H9 (cell line): ENCODE results near the gene RAB30. TPM values are rescaled to one million over a fixed set of nuclear protein-coding genes. Genes with fewer than 3 reads are reported as not detected.

Experiments
- DNase-seq: peaks from one replicate; pipeline ENCODE4 v3.0.0-alpha.2; 2017
- H2AFZ ChIP-seq: one replicate; pipeline ENCODE4 v1.6.1; 2013; ENCODE audit warnings: mild to moderate bottlenecking, low read length, control low read depth, moderate library complexity
- H2AK5ac ChIP-seq: 2 replicates; pipeline ENCODE4 v1.6.1; 2013; ENCODE audit warnings: low read length, control low read depth, mixed read lengths; ENCODE audit not compliant: insufficient read length
- H2BK120ac ChIP-seq: one replicate; pipeline ENCODE4 v1.6.1; 2013; ENCODE audit warnings: low read depth, mild to moderate bottlenecking, low read length, control low read depth, inconsistent platforms; ENCODE audit not compliant: poor library complexity, severe bottlenecking
- H2BK12ac ChIP-seq: 2 replicates; pipeline ENCODE4 v1.6.1; 2013; ENCODE audit warnings: low read length, control low read depth, mixed read lengths, low read depth; ENCODE audit not compliant: insufficient read length
- H2BK15ac ChIP-seq: 2 replicates; pipeline ENCODE4 v1.6.1; 2013; ENCODE audit warnings: low read depth, low read length, control low read depth
- H2BK20ac ChIP-seq: one replicate; pipeline ENCODE4 v1.6.1; 2013; ENCODE audit warnings: low read depth, mild to moderate bottlenecking, low read length, control low read depth, inconsistent platforms; ENCODE audit not compliant: poor library complexity, severe bottlenecking
- H2BK5ac ChIP-seq: 2 replicates; pipeline ENCODE4 v1.6.1; 2013; ENCODE audit warnings: low read length, control low read depth, mixed read lengths; ENCODE audit not compliant: insufficient read length
- H3K14ac ChIP-seq: 2 replicates; pipeline ENCODE4 v1.6.1; 2013; ENCODE audit warnings: low read length, control low read depth; ENCODE audit not compliant: insufficient read depth
- H3K18ac ChIP-seq: 2 replicates; pipeline ENCODE4 v1.6.1; 2013; ENCODE audit warnings: low read depth, mild to moderate bottlenecking, mixed read lengths, low read length, control low read depth; ENCODE audit not compliant: insufficient read length
- H3K23ac ChIP-seq: 2 replicates; pipeline ENCODE4 v1.6.1; 2013; ENCODE audit warnings: low read length, control low read depth, mixed read lengths, low read depth; ENCODE audit not compliant: insufficient read length
- H3K23me2 ChIP-seq: 2 replicates; pipeline ENCODE4 v1.6.1; 2013; ENCODE audit warnings: low read depth, mild to moderate bottlenecking, mixed read lengths, low read length, control low read depth; ENCODE audit not compliant: insufficient read length, poor library complexity, severe bottlenecking
- H3K27ac ChIP-seq: 2 replicates; pipeline ENCODE4 v1.5.1; 2013; ENCODE audit warnings: low read length, control low read depth, mixed read lengths, low read depth; ENCODE audit not compliant: insufficient read length
- H3K27me3 ChIP-seq: 2 replicates; pipeline ENCODE4 v1.6.1; 2013; ENCODE audit warnings: low read length, control low read depth, inconsistent platforms; ENCODE audit not compliant: insufficient read depth
- H3K4ac ChIP-seq: 2 replicates; pipeline ENCODE4 v1.6.1; 2013; ENCODE audit warnings: low read depth, mild to moderate bottlenecking, control low read depth, inconsistent platforms, low read length, moderate library complexity
- H3K4me1 ChIP-seq: 2 replicates; pipeline ENCODE4 v1.6.1; 2013; ENCODE audit warnings: low read length, control low read depth, inconsistent platforms; ENCODE audit not compliant: insufficient read depth
- H3K4me2 ChIP-seq: 2 replicates; pipeline ENCODE4 v1.6.1; 2013; ENCODE audit warnings: low read length, control low read depth, mixed read lengths; ENCODE audit not compliant: insufficient read length, insufficient read depth
- H3K56ac ChIP-seq: 2 replicates; pipeline ENCODE4 v1.6.1; 2013; ENCODE audit warnings: low read depth, mild to moderate bottlenecking, mixed read lengths, low read length, control low read depth; ENCODE audit not compliant: insufficient read length
- H3K79me1 ChIP-seq: 2 replicates; pipeline ENCODE4 v1.6.1; 2013; ENCODE audit warnings: low read depth, mild to moderate bottlenecking, moderate library complexity, low read length, control low read depth, inconsistent platforms; ENCODE audit not compliant: insufficient read depth, poor library complexity, severe bottlenecking
- H3K79me2 ChIP-seq: 2 replicates; pipeline ENCODE4 v1.6.1; 2013; ENCODE audit warnings: low read length, control low read depth, inconsistent platforms; ENCODE audit not compliant: insufficient read depth
- H3K9ac ChIP-seq: 2 replicates; pipeline ENCODE4 v1.6.1; 2013; ENCODE audit warnings: low read length, control low read depth, mixed read lengths; ENCODE audit not compliant: insufficient read length; ENCODE audit errors: extremely low read depth
- H3K9me3 ChIP-seq: one replicate; pipeline ENCODE4 v1.6.1; 2013; ENCODE audit warnings: low read depth, low read length, inconsistent platforms; ENCODE audit not compliant: control insufficient read depth
- H3T11ph ChIP-seq: one replicate; pipeline ENCODE4 v1.6.1; 2013; ENCODE audit warnings: mild to moderate bottlenecking, low read length, control low read depth, inconsistent platforms
- H4K20me1 ChIP-seq: one replicate; pipeline ENCODE4 v1.6.1; 2013; ENCODE audit not compliant: control insufficient read depth, insufficient read length, insufficient read depth
- H4K5ac ChIP-seq: 2 replicates; pipeline ENCODE4 v1.6.1; 2013; ENCODE audit warnings: low read depth, mild to moderate bottlenecking, mixed read lengths, low read length, control low read depth; ENCODE audit not compliant: insufficient read length
- H4K8ac ChIP-seq: replicated peaks from 2 replicates; pipeline ENCODE4 v1.6.1; 2013; ENCODE audit warnings: low read length, control low read depth, mixed read lengths, low read depth; ENCODE audit not compliant: insufficient read length
- H4K91ac ChIP-seq: 2 replicates; pipeline ENCODE4 v1.6.1; 2013; ENCODE audit warnings: low read depth, mild to moderate bottlenecking, moderate library complexity, mixed read lengths, low read length, control low read depth; ENCODE audit not compliant: insufficient read length
- H3K27ac Mint-ChIP-seq, 3 experiments: 2 replicates in 2 of 3; 3 replicates in 1 of 3; pipeline ENCODE4 v1.8.0; 2020 to 2021; ENCODE audit warnings: mixed read lengths in 3 of 3, mild to moderate bottlenecking in 1 of 3, moderate library complexity in 1 of 3
- H3K27me3 Mint-ChIP-seq: 2 replicates; pipeline ENCODE4 v1.8.0; 2021; ENCODE audit warnings: low read depth, mild to moderate bottlenecking, moderate library complexity, mixed read lengths
- H3K36me3 Mint-ChIP-seq, 3 experiments: 2 replicates in 2 of 3; 3 replicates in 1 of 3; pipeline ENCODE4 v1.8.0; 2020 to 2021; ENCODE audit warnings: low read depth in 3 of 3, mixed read lengths in 3 of 3; ENCODE audit not compliant: insufficient read depth in 1 of 3
- H3K4me1 Mint-ChIP-seq, 2 experiments: 2 replicates each; pipeline ENCODE4 v1.8.0; 2020; ENCODE audit warnings: mixed read lengths in 2 of 2
- H3K4me3 Mint-ChIP-seq, 2 experiments: 2 replicates in 1 of 2; 3 replicates in 1 of 2; pipeline ENCODE4 v1.8.0; 2020 to 2021; ENCODE audit warnings: mild to moderate bottlenecking in 2 of 2, mixed read lengths in 2 of 2, moderate library complexity in 1 of 2
- H3K9me3 Mint-ChIP-seq, 2 experiments: 2 replicates in 1 of 2; 3 replicates in 1 of 2; pipeline ENCODE4 v1.8.0; 2020; ENCODE audit warnings: mild to moderate bottlenecking in 2 of 2, mixed read lengths in 2 of 2, moderate library complexity in 1 of 2
- CTCF ChIP-seq: fragments of 200-600 bp; sonication (generic); conservative IDR thresholded peaks from 3 replicates; pipeline ENCODE4 v1.8.0; 2021; ENCODE audit warnings: antibody characterized with exemption, mild to moderate bottlenecking
- WGBS: extraction: QIAGEN DNeasy Blood & Tissue Kit; methylation state at CpG from one replicate; pipeline ENCODE4 v1.1.7; 2013; ENCODE audit warnings: missing lambda C conversion rate, low lambda C conversion rate, mixed read lengths; ENCODE audit not compliant: insufficient read length; ENCODE audit errors: extremely low coverage; 5-methylcytosine and 5-hydroxymethylcytosine counted together
- total RNA-seq: library from RNA; stranded (reverse); gene quantifications from 2 replicates; pipeline ENCODE4 v1.2.1, GENCODE V29; 2021

RAB30 gene
- total RNA-seq, 1 experiment from 2014 or later, result 4.8 TPM

DNA sequence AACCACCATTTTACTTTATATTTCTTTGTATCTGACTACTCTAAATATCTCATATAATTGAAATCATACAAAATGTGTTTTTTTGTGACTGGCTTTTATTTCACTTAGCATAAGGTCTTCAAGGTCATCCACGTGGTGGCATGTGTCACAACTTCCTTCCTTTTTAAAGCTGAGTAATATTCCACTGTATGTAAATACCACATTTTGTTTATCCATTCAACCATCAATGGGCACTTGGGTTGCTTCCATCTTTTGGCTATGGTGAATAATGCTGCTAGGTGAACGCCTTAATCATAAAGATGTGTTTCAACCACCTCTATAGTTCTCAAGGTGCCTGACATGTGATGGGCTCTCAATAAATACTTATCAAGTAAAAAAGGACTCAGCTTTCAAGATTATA is 15.5 kb downstream of the RAB30 start:
- H4K91ac ChIP-seq, result no peak overlapping the region
- no peak overlapping the region for H2AFZ ChIP-seq
- no peak overlapping the region for H2BK12ac ChIP-seq
- H3K79me2 ChIP-seq, result no peaks in the 10 kb centered on the region; the same call in 1 of the 2 replicates
- no peak overlapping the region for H2AK5ac ChIP-seq
- no peaks in the 10 kb centered on the region for H3K9me3 ChIP-seq
- H3K27me3 Mint-ChIP-seq, result no peaks in the 10 kb centered on the region
- H3K4me1 ChIP-seq, result no peaks in the 10 kb centered on the region; the same call in 1 of the 2 replicates
- no peak overlapping the region for H2BK20ac ChIP-seq
- no CpG with 5 or more reads among the region's 2 CpGs for WGBS
- H4K8ac ChIP-seq, result no peak overlapping the region
- H2BK15ac ChIP-seq, result no peak overlapping the region
- H3K4ac ChIP-seq, result no peak overlapping the region
- no peak for TF ChIP-seq CTCF
- no peak overlapping the region for H2BK120ac ChIP-seq
- H3K36me3 Mint-ChIP-seq, result no peaks in the 10 kb centered on the region
- no peaks in the 10 kb centered on the region for H3K79me1 ChIP-seq
- no peaks in the 10 kb centered on the region for H3K27me3 ChIP-seq
- no peak overlapping the region for H3K14ac ChIP-seq
- H3K4me1 Mint-ChIP-seq, result peaks cover 9 to 11% of the 10 kb centered on the region in 2 experiments
- H3K9me3 Mint-ChIP-seq, result no peaks in the 10 kb centered on the region
- no peak overlapping the region for H3K18ac ChIP-seq
- H3K56ac ChIP-seq, result no peak overlapping the region
- H4K20me1 ChIP-seq, result no peaks in the 10 kb centered on the region
- no peak for DNase-seq
- H3K27ac ChIP-seq, result no peak overlapping the region
- no peak overlapping the region for H3K23ac ChIP-seq
- no peak overlapping the region for H2BK5ac ChIP-seq
- H4K5ac ChIP-seq, result no peak overlapping the region
- H3K23me2 ChIP-seq, result no peaks in the 10 kb centered on the region
- no peak overlapping the region for H3K9ac ChIP-seq
- no peak overlapping the region for H3T11ph ChIP-seq
- H3K27ac Mint-ChIP-seq, result no peak overlapping the region
- no peak overlapping the region for H3K4me3 Mint-ChIP-seq
- H3K4me2 ChIP-seq, result no peak overlapping the region
